ENCODE data around the gene ACP7.

- TF ChIP-seq CTCF (IDR thresholded peaks at IDR 0.05; ENCODE audit: borderline replicate concordance, extremely low read depth, low read length, poor library complexity, severe bottlenecking) (no peak), EZH2 (IDR thresholded peaks at IDR 0.05; ENCODE audit: borderline replicate concordance, low read depth, low read length, severe bottlenecking) (no peak)
Measured at GRCh38 chr19:39128516-39129079, 44.4 kb downstream of the ACP7 start.
